Measurements from ENCODE around the gene TPM2.

The TPM2 gene

DNA sequence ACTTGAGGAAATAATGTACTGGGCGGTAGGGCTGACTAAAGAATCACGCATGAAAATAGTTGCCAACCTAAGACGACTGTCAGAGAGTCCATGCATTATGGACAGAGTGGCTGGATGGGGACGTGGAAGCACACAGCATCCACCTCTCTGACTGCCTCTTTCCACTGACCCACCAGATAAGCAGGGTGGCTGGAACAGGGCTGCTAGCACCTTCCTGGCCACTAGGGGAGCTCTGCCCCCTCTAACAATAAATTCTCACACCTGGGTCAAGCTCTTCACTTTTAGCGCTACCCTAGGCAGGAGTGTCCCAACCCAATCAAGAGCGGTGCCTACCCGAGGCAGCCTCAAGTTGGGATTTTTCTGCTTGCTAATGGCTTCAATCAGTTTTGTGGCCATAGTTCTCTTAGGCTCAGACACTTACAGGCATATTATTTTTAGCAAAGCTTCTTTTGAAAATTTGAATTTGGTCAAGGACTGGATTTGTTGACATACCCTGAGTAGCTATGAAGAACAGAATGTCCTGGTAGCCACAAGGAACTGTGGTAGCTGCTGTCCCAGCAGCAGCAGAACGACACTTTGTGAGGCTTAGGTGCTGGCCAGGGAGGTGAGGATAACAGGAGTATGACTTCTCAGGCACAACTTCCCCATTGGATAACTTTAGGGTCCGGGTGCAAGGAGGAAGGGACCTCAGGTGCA, 6.9 kb upstream of the TPM2 start:
- Histone ChIP-seq H3K4me3 (ENCODE audit: low read depth in 1 of 2, low read length in 2 of 2) (no peak overlapping the region), H3K4me1 (ENCODE audit: control insufficient read depth in 1 of 2, insufficient read depth in 2 of 2, low read length in 2 of 2) (peaks cover 12 to 16% of the 10 kb centered on the region in 2 donors), H3K9me3 (ENCODE audit: control insufficient read depth in 1 of 2, low read length in 2 of 2) (no peaks in the 10 kb centered on the region), H3K36me3 (ENCODE audit: control insufficient read depth in 1 of 2, insufficient read depth in 2 of 2, low read length in 2 of 2) (peaks cover 49 to 57% of the 10 kb centered on the region in 2 donors), H3K27me3 (ENCODE audit: control insufficient read depth in 1 of 2, insufficient read depth in 2 of 2, low read length in 2 of 2) (no peaks in the 10 kb centered on the region), H3K9ac (ENCODE audit: low read depth in 1 of 2, low read length in 2 of 2) (no peak overlapping the region), H3K27ac (ENCODE audit: low read depth, low read length) (no peak overlapping the region)

DNA sequence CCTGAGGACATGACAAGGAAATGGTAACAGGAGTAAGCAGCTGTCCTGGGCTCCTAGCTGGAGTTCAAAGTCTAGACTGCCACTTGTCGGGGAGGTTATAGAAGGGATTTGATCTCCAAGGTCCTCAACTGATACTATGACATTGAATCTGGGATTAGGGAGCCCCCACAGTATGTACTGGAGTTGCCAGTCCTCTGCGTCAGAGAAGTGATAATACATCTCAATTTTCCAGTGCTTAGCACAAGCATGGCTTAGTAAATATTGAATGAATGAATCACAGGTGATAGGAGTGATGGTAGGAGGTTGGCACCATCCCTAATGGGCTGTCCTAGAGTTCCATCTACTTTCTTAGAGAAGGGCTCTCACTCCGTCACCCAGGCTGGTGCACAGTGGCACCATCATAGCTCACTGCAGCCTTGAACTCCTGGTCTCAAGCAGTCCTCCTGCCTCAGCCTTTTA, 6.2 kb upstream of the TPM2 start:
- Histone ChIP-seq H3K9me3 (ENCODE audit: control insufficient read depth in 1 of 2, low read length in 2 of 2) (no peaks in the 10 kb centered on the region), H3K36me3 (ENCODE audit: control insufficient read depth in 1 of 2, insufficient read depth in 2 of 2, low read length in 2 of 2) (peaks cover 44 to 50% of the 10 kb centered on the region in 2 donors), H3K9ac (ENCODE audit: low read depth in 1 of 2, low read length in 2 of 2) (no peak overlapping the region), H3K27ac (ENCODE audit: low read depth, low read length) (no peak overlapping the region), H3K27me3 (ENCODE audit: control insufficient read depth in 1 of 2, insufficient read depth in 2 of 2, low read length in 2 of 2) (no peaks in the 10 kb centered on the region), H3K4me1 (ENCODE audit: control insufficient read depth in 1 of 2, insufficient read depth in 2 of 2, low read length in 2 of 2) (peaks cover 15 to 16% of the 10 kb centered on the region in 2 donors), H3K4me3 (ENCODE audit: low read depth in 1 of 2, low read length in 2 of 2) (no peak overlapping the region)

DNA sequence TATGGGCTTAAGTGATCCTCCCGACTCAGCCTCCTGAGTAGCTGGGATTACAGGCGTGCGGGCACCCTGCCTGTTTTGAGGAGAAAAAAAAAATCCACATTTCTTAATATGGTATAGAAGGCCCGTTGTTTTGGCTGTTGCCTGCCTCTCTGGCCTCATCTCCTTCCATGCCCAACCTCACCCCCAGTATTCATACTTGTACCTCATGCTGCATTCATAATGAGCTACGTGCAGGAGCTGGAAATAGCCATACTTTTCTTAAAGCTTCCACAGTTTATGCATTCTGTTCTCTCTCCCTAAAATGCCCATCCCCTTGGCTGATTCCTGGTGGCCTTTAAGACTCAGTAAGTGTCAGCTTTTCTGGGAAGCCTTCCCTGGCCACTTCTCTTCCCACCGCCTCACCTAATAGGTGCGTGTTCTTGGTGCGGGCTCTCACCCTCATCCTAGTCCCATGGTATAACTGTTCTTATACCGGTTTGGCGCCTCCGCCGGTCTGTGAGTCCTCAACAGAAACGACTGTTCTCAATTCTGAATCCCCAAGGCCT, 2.1 kb upstream of the TPM2 start:
- H3K27ac ChIP-seq (ENCODE audit: low read depth, low read length), result no peak overlapping the region
- H3K27me3 ChIP-seq (ENCODE audit: control insufficient read depth in 1 of 2, insufficient read depth in 2 of 2, low read length in 2 of 2), result no peaks in the 10 kb centered on the region
- H3K9me3 ChIP-seq (ENCODE audit: control insufficient read depth in 1 of 2, low read length in 2 of 2), result no peaks in the 10 kb centered on the region
- peaks cover 3 to 9% of the 10 kb centered on the region in 2 donors for H3K36me3 ChIP-seq (ENCODE audit: control insufficient read depth in 1 of 2, insufficient read depth in 2 of 2, low read length in 2 of 2)
- no peak overlapping the region for H3K9ac ChIP-seq (ENCODE audit: low read depth in 1 of 2, low read length in 2 of 2)
- H3K4me3 ChIP-seq (ENCODE audit: low read depth in 1 of 2, low read length in 2 of 2), result no peak overlapping the region
- H3K4me1 ChIP-seq (ENCODE audit: control insufficient read depth in 1 of 2, insufficient read depth in 2 of 2, low read length in 2 of 2), result peaks cover 29 to 34% of the 10 kb centered on the region in 2 donors

DNA sequence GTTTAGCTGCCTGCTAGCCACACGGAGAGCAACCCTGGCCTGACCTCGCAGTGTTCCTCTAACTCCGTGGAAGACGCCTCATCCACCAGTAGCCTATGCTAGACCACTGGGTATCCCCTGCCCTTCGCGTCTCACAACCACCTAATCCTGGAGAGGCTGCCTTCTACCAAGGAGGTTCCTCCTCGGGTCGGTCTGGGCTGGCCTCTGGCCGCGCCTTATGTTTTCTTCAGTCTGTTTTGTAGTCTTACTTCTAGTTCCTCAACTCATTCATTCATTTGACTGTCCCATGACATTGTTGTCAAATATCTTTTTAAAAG, 1.6 kb upstream of the TPM2 start:
- Histone ChIP-seq H3K4me3 (ENCODE audit: low read depth in 1 of 2, low read length in 2 of 2) (peak overlapping the region; percentile 69 to 75), H3K9me3 (ENCODE audit: control insufficient read depth in 1 of 2, low read length in 2 of 2) (no peaks in the 10 kb centered on the region), H3K36me3 (ENCODE audit: control insufficient read depth in 1 of 2, insufficient read depth in 2 of 2, low read length in 2 of 2) (peaks cover 0 to 3% of the 10 kb centered on the region in 2 donors), H3K9ac (ENCODE audit: low read depth in 1 of 2, low read length in 2 of 2) (peak overlapping the region; percentile 67 to 74), H3K27ac (ENCODE audit: low read depth, low read length) (peak overlapping the region; percentile 43), H3K27me3 (ENCODE audit: control insufficient read depth in 1 of 2, insufficient read depth in 2 of 2, low read length in 2 of 2) (no peaks in the 10 kb centered on the region), H3K4me1 (ENCODE audit: control insufficient read depth in 1 of 2, insufficient read depth in 2 of 2, low read length in 2 of 2) (peaks cover 23 to 30% of the 10 kb centered on the region in 2 donors)

DNA sequence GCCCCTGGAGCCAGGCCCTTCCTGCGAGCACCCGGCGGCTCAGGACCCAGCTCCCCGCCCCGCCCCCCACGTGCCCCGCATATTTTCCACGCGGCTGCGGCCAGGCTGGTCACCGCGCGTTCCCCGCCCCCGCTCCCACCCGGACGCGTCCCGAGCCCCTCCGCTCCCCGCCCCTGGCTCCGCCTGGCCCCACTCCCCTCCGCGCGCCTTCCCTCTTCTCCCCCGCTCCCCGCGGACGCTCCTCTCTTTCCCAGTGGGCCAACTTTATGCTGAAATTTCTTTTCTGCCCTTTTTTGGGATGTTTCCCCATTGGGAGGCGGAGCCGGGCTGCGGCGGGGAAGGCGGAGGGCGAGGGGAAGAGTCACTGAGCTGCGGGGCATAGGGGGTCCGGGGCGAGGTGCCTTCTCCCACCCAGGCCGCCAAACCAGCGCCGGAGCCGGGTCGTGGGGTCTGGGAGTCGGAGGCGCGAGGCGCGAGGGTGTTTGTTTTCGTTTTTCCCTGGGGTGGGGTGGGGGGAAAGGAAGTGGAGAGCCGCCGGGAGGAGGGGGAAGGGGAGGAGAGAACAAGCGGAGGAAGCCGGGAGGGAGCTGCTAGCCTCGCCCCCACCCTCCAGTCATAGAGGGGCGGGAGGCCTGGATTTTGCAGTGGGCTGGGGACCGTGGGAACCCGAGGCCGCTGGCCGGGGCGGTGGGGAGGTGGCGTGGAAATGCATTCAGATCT, 1.0 kb upstream of the TPM2 start:
- no peaks in the 10 kb centered on the region for H3K9me3 ChIP-seq (ENCODE audit: control insufficient read depth in 1 of 2, low read length in 2 of 2)
- peak overlapping the region; percentile 73 for H3K27ac ChIP-seq (ENCODE audit: low read depth, low read length)
- peak overlapping the region; percentile 69 to 74 for H3K9ac ChIP-seq (ENCODE audit: low read depth in 1 of 2, low read length in 2 of 2)
- H3K27me3 ChIP-seq (ENCODE audit: control insufficient read depth in 1 of 2, insufficient read depth in 2 of 2, low read length in 2 of 2), result no peaks in the 10 kb centered on the region
- H3K36me3 ChIP-seq (ENCODE audit: control insufficient read depth in 1 of 2, insufficient read depth in 2 of 2, low read length in 2 of 2), result no peaks in the 10 kb centered on the region
- H3K4me1 ChIP-seq (ENCODE audit: control insufficient read depth in 1 of 2, insufficient read depth in 2 of 2, low read length in 2 of 2), result peaks cover 18 to 25% of the 10 kb centered on the region in 2 donors
- peak overlapping the region; percentile 69 to 75 for H3K4me3 ChIP-seq (ENCODE audit: low read depth in 1 of 2, low read length in 2 of 2)

DNA sequence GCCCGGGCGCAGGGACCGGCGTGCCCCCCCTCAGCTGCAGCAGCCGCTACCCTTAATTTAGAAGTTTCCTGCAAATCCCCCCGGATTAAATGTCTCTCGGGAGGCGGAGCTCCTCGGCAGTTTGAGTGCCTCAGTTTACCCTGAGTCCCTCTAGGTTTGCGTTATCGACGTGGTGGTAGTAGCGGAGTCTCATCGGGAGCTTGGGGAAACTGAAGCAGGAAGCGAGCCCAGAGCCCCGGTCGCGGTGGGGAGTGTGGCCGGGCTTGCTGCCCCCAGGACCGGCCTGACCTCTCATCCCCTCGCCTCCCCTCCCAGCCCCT, 529 bp upstream of the TPM2 start:
- Histone ChIP-seq H3K4me1 (ENCODE audit: control insufficient read depth in 1 of 2, insufficient read depth in 2 of 2, low read length in 2 of 2) (peaks cover 15 to 22% of the 10 kb centered on the region in 2 donors), H3K9ac (ENCODE audit: low read depth in 1 of 2, low read length in 2 of 2) (peak overlapping the region; percentile 28 to 69), H3K27me3 (ENCODE audit: control insufficient read depth in 1 of 2, insufficient read depth in 2 of 2, low read length in 2 of 2) (no peaks in the 10 kb centered on the region), H3K4me3 (ENCODE audit: low read depth in 1 of 2, low read length in 2 of 2) (peak overlapping the region; percentile 69 to 75), H3K9me3 (ENCODE audit: control insufficient read depth in 1 of 2, low read length in 2 of 2) (no peaks in the 10 kb centered on the region), H3K36me3 (ENCODE audit: control insufficient read depth in 1 of 2, insufficient read depth in 2 of 2, low read length in 2 of 2) (no peaks in the 10 kb centered on the region), H3K27ac (ENCODE audit: low read depth, low read length) (peak overlapping the region; percentile 73)

DNA sequence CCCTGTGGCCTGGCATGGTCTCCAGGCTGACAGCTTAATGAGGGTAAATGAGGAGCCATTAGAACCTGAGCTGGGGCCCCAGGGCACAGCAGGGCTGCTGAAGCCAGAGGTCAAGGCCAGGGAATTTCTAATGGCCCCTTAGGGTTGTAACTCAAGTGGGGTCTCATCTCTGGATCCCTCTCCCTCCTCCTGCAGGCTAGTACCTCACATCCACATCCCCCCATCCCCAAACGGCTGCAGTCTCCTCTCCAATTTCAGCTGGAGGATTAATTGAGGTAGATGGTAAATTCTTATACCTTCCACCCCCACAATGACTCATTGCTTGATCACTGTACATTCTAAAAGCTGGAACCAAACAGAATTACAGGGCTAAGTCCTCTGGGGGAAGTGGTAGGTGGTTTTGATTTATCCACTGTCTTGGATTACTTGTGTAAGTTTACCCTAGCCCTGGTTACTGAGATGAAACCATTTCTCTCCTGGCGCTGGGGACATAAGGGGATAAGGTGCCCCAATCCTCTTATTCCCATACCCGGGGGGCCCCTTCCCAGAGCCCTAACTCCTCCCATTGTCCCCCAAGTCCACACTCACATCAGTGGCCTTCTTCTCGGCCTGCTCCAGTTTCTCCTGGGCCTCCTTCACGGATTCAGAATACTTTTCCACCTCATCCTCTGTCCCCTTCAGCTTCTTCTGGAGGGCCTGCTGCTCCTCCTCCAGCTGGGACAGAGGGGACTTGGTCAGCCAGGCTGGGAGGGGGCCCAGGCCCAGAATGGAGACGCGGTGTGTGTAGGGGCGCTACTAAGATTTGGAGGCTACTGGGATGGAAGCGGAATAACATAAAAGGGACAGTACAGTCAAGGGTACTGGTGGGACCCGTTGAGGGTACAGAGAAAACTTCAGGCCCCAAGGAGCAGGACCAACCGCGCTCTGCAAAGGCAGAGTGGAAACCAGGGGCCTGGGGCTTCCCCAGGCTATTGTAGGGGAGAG, 875 bp downstream of the TPM2 start:
- H3K9ac ChIP-seq (ENCODE audit: low read depth in 1 of 2, low read length in 2 of 2), result peak overlapping the region; percentile 51 to 69
- no peaks in the 10 kb centered on the region for H3K27me3 ChIP-seq (ENCODE audit: control insufficient read depth in 1 of 2, insufficient read depth in 2 of 2, low read length in 2 of 2)
- H3K27ac ChIP-seq (ENCODE audit: low read depth, low read length), result peak overlapping the region; percentile 64
- H3K4me1 ChIP-seq (ENCODE audit: control insufficient read depth in 1 of 2, insufficient read depth in 2 of 2, low read length in 2 of 2), result peaks cover 15 to 22% of the 10 kb centered on the region in 2 donors
- H3K4me3 ChIP-seq (ENCODE audit: low read depth in 1 of 2, low read length in 2 of 2), result peak overlapping the region; percentile 55 to 75
- no peaks in the 10 kb centered on the region for H3K36me3 ChIP-seq (ENCODE audit: control insufficient read depth in 1 of 2, insufficient read depth in 2 of 2, low read length in 2 of 2)
- H3K9me3 ChIP-seq (ENCODE audit: control insufficient read depth in 1 of 2, low read length in 2 of 2), result no peaks in the 10 kb centered on the region

DNA sequence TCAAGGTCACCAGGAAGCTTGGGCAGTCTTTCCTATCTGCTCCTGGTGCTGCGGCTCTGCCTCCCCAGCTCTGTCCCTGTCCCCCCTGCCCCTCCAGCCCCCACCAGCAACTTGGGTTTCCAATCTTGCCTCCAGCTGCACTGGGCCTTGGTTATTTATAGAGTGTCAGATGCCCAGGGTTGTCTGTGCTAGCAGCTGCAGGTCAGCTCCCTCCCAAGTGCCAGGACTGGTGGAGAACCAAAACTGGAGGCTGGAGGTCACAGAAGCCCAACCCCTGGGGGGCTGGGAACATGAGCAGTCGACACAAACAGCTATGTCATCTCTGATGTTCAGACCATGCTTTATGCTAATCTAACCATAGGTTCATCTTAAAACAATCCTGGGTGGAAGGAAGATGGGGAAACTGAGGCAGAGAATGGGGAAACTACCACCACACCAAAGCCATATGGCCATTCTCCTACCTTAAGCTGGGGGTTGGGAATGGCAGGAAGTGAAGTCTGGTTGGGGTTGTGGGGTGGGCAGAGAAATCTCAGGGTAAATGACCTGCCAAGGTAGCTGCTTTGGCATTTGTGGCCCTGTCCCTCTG, 1.7 kb downstream of the TPM2 start:
- Histone ChIP-seq H3K27me3 (ENCODE audit: control insufficient read depth in 1 of 2, insufficient read depth in 2 of 2, low read length in 2 of 2) (no peaks in the 10 kb centered on the region), H3K4me1 (ENCODE audit: control insufficient read depth in 1 of 2, insufficient read depth in 2 of 2, low read length in 2 of 2) (peaks cover 15 to 22% of the 10 kb centered on the region in 2 donors), H3K36me3 (ENCODE audit: control insufficient read depth in 1 of 2, insufficient read depth in 2 of 2, low read length in 2 of 2) (no peaks in the 10 kb centered on the region), H3K9me3 (ENCODE audit: control insufficient read depth in 1 of 2, low read length in 2 of 2) (no peaks in the 10 kb centered on the region), H3K27ac (ENCODE audit: low read depth, low read length) (peak overlapping the region; percentile 18), H3K9ac (ENCODE audit: low read depth in 1 of 2, low read length in 2 of 2) (peak overlapping the region in 1 of 2 donors; percentile 18), H3K4me3 (ENCODE audit: low read depth in 1 of 2, low read length in 2 of 2) (peak overlapping the region; percentile 55 to 75)

DNA sequence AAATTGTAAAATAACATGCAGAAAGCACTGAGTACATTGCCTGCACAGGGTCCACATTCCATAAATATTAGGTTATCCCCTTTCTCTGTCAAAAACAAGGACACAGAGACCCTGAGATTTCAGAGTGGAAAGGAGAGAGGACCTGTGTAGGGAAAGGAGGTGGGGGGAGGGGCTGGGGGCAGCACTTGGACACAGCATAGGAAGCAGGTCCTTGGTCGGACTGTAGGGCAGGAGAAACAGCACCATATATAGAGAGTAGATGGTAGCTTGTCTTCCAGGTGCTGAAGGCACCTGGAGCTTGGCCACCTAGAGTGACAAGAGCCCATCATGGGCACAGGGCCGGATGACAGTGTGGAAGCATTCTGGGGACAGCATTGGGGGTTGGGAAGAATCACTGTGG, 2.4 kb downstream of the TPM2 start:
- Histone ChIP-seq H3K27ac (ENCODE audit: low read depth, low read length) (no peak overlapping the region), H3K4me3 (ENCODE audit: low read depth in 1 of 2, low read length in 2 of 2) (no peak overlapping the region), H3K27me3 (ENCODE audit: control insufficient read depth in 1 of 2, insufficient read depth in 2 of 2, low read length in 2 of 2) (no peaks in the 10 kb centered on the region), H3K9ac (ENCODE audit: low read depth in 1 of 2, low read length in 2 of 2) (no peak overlapping the region), H3K9me3 (ENCODE audit: control insufficient read depth in 1 of 2, low read length in 2 of 2) (no peaks in the 10 kb centered on the region), H3K36me3 (ENCODE audit: control insufficient read depth in 1 of 2, insufficient read depth in 2 of 2, low read length in 2 of 2) (no peaks in the 10 kb centered on the region), H3K4me1 (ENCODE audit: control insufficient read depth in 1 of 2, insufficient read depth in 2 of 2, low read length in 2 of 2) (peaks cover 15 to 22% of the 10 kb centered on the region in 2 donors)

All from duodenal mucosa (tissue), 2 donors.